Neural cell (in vitro differentiated cells): ENCODE data around the gene PCP4. TPM values are rescaled to one million over a fixed set of nuclear protein-coding genes. Genes with fewer than 3 reads are reported as not detected.

ENCODE experiments used
- H2AFZ ChIP-seq: fragments of 200-600, 300-800 bp; sonication (generic), shearing (Covaris generic); 2 replicates; pipeline ENCODE4 v1.6.0; 2014; ENCODE audit warnings: low read depth, mild to moderate bottlenecking, antibody characterized with exemption, low read length, moderate library complexity
- H3F3A ChIP-seq: fragments of 200-600 bp; shearing (Covaris generic); 2 replicates; pipeline ENCODE4 v1.6.1; 2016; ENCODE audit warnings: mild to moderate bottlenecking, moderate library complexity, mixed read lengths, antibody characterized with exemption, low read length; ENCODE audit not compliant: insufficient read depth, poor library complexity, severe bottlenecking
- H3K27ac ChIP-seq: fragments of 200-600, 300-800 bp; sonication (generic), shearing (Covaris generic); 2 replicates; pipeline ENCODE4 v1.5.1; 2014; ENCODE audit warnings: mild to moderate bottlenecking, low read length, moderate library complexity
- H3K27me3 ChIP-seq: fragments of 300-800, 200-600 bp; sonication (generic), shearing (Covaris generic); 2 replicates; pipeline ENCODE4 v1.6.0; 2014; ENCODE audit warnings: mild to moderate bottlenecking, low read depth, low read length, moderate library complexity; ENCODE audit not compliant: insufficient read depth
- H3K36me3 ChIP-seq: fragments of 300-800, 200-600 bp; sonication (generic), shearing (Covaris generic); 2 replicates; pipeline ENCODE4 v1.5.1; 2014; ENCODE audit warnings: mild to moderate bottlenecking, antibody characterized with exemption, low read length, moderate library complexity; ENCODE audit not compliant: insufficient read depth
- H3K4me2 ChIP-seq: fragments of 300-800, 200-600 bp; sonication (generic), shearing (Covaris generic); 2 replicates; pipeline ENCODE4 v1.6.0; 2014; ENCODE audit warnings: mild to moderate bottlenecking, low read length
- H3K4me3 ChIP-seq: fragments of 300-800, 200-600 bp; sonication (generic), shearing (Covaris generic); 2 replicates; pipeline ENCODE4 v1.5.1; 2014; ENCODE audit warnings: mild to moderate bottlenecking, low read length, moderate library complexity
- H3K79me2 ChIP-seq: fragments of 200-600 bp; shearing (Covaris generic); replicated peaks from 2 replicates; pipeline ENCODE4 v1.6.0; 2014; ENCODE audit warnings: mild to moderate bottlenecking, low read length, moderate library complexity; ENCODE audit not compliant: insufficient read depth
- H3K9ac ChIP-seq: fragments of 300-800, 200-600 bp; sonication (generic), shearing (Covaris generic); 2 replicates; pipeline ENCODE4 v1.6.1; 2016; ENCODE audit warnings: mild to moderate bottlenecking, low read length, mixed read lengths
- H3K9me2 ChIP-seq: fragments of 200-600 bp; shearing (Covaris generic); 2 replicates; pipeline ENCODE4 v1.6.1; 2016; ENCODE audit warnings: mild to moderate bottlenecking, low read length, mixed read lengths; ENCODE audit not compliant: insufficient read depth
- H3K9me3 ChIP-seq: fragments of 200-600, 300-800 bp; sonication (generic), shearing (Covaris generic); 2 replicates; pipeline ENCODE4 v1.6.1; 2016; ENCODE audit warnings: mild to moderate bottlenecking, mixed run types, low read length, moderate library complexity, mixed read lengths
- H4K20me1 ChIP-seq: fragments of 200-600 bp; shearing (Covaris generic); 2 replicates; pipeline ENCODE4 v1.6.1; 2016; ENCODE audit warnings: mild to moderate bottlenecking, mixed run types; ENCODE audit not compliant: insufficient read depth
- CTCF ChIP-seq: fragments of 450-650 bp; IDR thresholded peaks from 2 replicates; pipeline ENCODE4 v1.5.1; 2014; ENCODE audit warnings: antibody characterized with exemption, mild to moderate bottlenecking, moderate library complexity; ENCODE audit not compliant: poor library complexity, severe bottlenecking
- EP300 ChIP-seq: fragments of 450-650 bp; conservative IDR thresholded peaks from 2 replicates; pipeline ENCODE4 v1.6.1; 2014; ENCODE audit warnings: antibody characterized with exemption, mild to moderate bottlenecking, moderate library complexity; ENCODE audit not compliant: poor library complexity, severe bottlenecking
- EZH2 ChIP-seq: fragments of 200-600, 300-800 bp; shearing (Covaris generic), sonication (generic); IDR thresholded peaks from 2 replicates; pipeline ENCODE4 v1.6.1; 2014; ENCODE audit warnings: antibody characterized with exemption, low read length, borderline replicate concordance, mild to moderate bottlenecking; ENCODE audit not compliant: insufficient read depth, poor library complexity, severe bottlenecking
- MXI1 ChIP-seq: fragments of 450-650 bp; conservative IDR thresholded peaks from 2 replicates; pipeline ENCODE4 v1.6.1; 2014; ENCODE audit warnings: antibody characterized with exemption, mild to moderate bottlenecking; ENCODE audit not compliant: poor library complexity, severe bottlenecking
- POLR2AphosphoS5 ChIP-seq: IDR thresholded peaks from 2 replicates; pipeline ENCODE4 v1.6.1; 2012
- RAD21 ChIP-seq: fragments of 450-650 bp; conservative IDR thresholded peaks from 2 replicates; pipeline ENCODE4 v1.6.1; 2014; ENCODE audit warnings: antibody characterized with exemption, mild to moderate bottlenecking, moderate library complexity
- REST ChIP-seq: IDR thresholded peaks from 2 replicates; pipeline ENCODE4 v1.6.1; 2012; ENCODE audit warnings: borderline replicate concordance
- SMC3 ChIP-seq: fragments of 450-650 bp; conservative IDR thresholded peaks from 2 replicates; pipeline ENCODE4 v1.6.1; 2014; ENCODE audit warnings: antibody characterized with exemption, mild to moderate bottlenecking, moderate library complexity; ENCODE audit not compliant: poor library complexity
- TAF1 ChIP-seq: IDR thresholded peaks from 2 replicates; pipeline ENCODE4 v1.6.1; 2012; ENCODE audit warnings: low read depth
- polyA plus RNA-seq: library from polyadenylated mRNA; depleted of rRNA; stranded (reverse); fragments of >200 nt; gene quantifications from 2 replicates; pipeline ENCODE4 v1.2.3, GENCODE V29; 2014

The PCP4 gene
- polyA plus RNA-seq, 1 donor from 2014 or later: 10.1 TPM

- no peak overlapping the region for H2AFZ ChIP-seq
- no peaks in the 10 kb centered on the region for H3K27me3 ChIP-seq
- H3F3A ChIP-seq: no peaks in the 10 kb centered on the region
- no peaks in the 10 kb centered on the region for H3K9me3 ChIP-seq
- no peak overlapping the region for H3K4me3 ChIP-seq
- H3K9me2 ChIP-seq: no peaks in the 10 kb centered on the region
- no peak overlapping the region for H3K9ac ChIP-seq
- TF ChIP-seq MXI1: no peak
- no peak for TF ChIP-seq POLR2AphosphoS5
- no peak for TF ChIP-seq TAF1
- TF ChIP-seq EP300: no peak
- no peak for TF ChIP-seq CTCF
- TF ChIP-seq SMC3: no peak
- TF ChIP-seq EZH2: no peak
- no peak for TF ChIP-seq REST
- TF ChIP-seq RAD21: no peak
- no peaks in the 10 kb centered on the region for H4K20me1 ChIP-seq
- H3K4me2 ChIP-seq: no peak overlapping the region
- no peaks in the 10 kb centered on the region for H3K79me2 ChIP-seq
- no peaks in the 10 kb centered on the region for H3K36me3 ChIP-seq
- H3K27ac ChIP-seq: no peak overlapping the region
These were observed 32.7 kb upstream of the PCP4 start for GRCh38 chr21:39834543-39834942.

- Histone ChIP-seq H3K27ac (no peak overlapping the region), H3K36me3 (no peaks in the 10 kb centered on the region), H3F3A (no peaks in the 10 kb centered on the region), H3K27me3 (no peaks in the 10 kb centered on the region), H2AFZ (no peak overlapping the region), H3K4me3 (no peak overlapping the region), H3K9ac (no peak overlapping the region), H4K20me1 (no peaks in the 10 kb centered on the region), H3K9me2 (no peaks in the 10 kb centered on the region), H3K4me2 (no peak overlapping the region), H3K79me2 (no peaks in the 10 kb centered on the region), H3K9me3 (no peaks in the 10 kb centered on the region)
- TF ChIP-seq TAF1: no peak
- no peak for TF ChIP-seq EP300
- TF ChIP-seq MXI1: no peak
- no peak for TF ChIP-seq CTCF
These were observed 29.3 kb upstream of the PCP4 start for GRCh38 chr21:39837861-39838359.
